Chondrocyte (in vitro differentiated cells): ENCODE data around the gene MNX1. TPM values are rescaled to one million over a fixed set of nuclear protein-coding genes. Genes with fewer than 3 reads are reported as not detected.

Experiments
- DNase-seq: peaks from one replicate; pipeline ENCODE4 v3.0.0; 2021; ENCODE audit warnings: mixed read lengths, low spot score
- H3K27ac Mint-ChIP-seq: one replicate; pipeline ENCODE4 v1.8.0; 2021; ENCODE audit warnings: mild to moderate bottlenecking, moderate library complexity, mixed read lengths; ENCODE audit not compliant: unreplicated experiment
- H3K27me3 Mint-ChIP-seq: 2 replicates; pipeline ENCODE4 v1.8.0; 2021; ENCODE audit warnings: low read depth, mixed read lengths
- H3K36me3 Mint-ChIP-seq: 2 replicates; pipeline ENCODE4 v1.8.0; 2021; ENCODE audit warnings: low read depth, mixed read lengths
- H3K4me1 Mint-ChIP-seq: 2 replicates; pipeline ENCODE4 v1.8.0; 2021; ENCODE audit warnings: low read depth, mild to moderate bottlenecking, mixed read lengths
- H3K4me3 Mint-ChIP-seq: one replicate; pipeline ENCODE4 v1.8.0; 2021; ENCODE audit warnings: mild to moderate bottlenecking, moderate library complexity, mixed read lengths; ENCODE audit not compliant: unreplicated experiment
- H3K9me3 Mint-ChIP-seq: 2 replicates; pipeline ENCODE4 v1.8.0; 2021; ENCODE audit warnings: low read depth, mixed read lengths
- total RNA-seq: library from RNA; stranded (reverse); gene quantifications from 3 replicates; pipeline ENCODE4 v1.2.1, GENCODE V29; 2021
- TF ChIP-seq, protein P1 (sequence below): fragments of 200-600 bp; sonication (generic); IDR thresholded peaks from 2 replicates; pipeline ENCODE4 v1.5.0; 2021; ENCODE audit warnings: antibody characterized with exemption, mild to moderate bottlenecking, moderate library complexity

Gene MNX1
- total RNA-seq, 1 donor from 2014 or later: not detected

DNA sequence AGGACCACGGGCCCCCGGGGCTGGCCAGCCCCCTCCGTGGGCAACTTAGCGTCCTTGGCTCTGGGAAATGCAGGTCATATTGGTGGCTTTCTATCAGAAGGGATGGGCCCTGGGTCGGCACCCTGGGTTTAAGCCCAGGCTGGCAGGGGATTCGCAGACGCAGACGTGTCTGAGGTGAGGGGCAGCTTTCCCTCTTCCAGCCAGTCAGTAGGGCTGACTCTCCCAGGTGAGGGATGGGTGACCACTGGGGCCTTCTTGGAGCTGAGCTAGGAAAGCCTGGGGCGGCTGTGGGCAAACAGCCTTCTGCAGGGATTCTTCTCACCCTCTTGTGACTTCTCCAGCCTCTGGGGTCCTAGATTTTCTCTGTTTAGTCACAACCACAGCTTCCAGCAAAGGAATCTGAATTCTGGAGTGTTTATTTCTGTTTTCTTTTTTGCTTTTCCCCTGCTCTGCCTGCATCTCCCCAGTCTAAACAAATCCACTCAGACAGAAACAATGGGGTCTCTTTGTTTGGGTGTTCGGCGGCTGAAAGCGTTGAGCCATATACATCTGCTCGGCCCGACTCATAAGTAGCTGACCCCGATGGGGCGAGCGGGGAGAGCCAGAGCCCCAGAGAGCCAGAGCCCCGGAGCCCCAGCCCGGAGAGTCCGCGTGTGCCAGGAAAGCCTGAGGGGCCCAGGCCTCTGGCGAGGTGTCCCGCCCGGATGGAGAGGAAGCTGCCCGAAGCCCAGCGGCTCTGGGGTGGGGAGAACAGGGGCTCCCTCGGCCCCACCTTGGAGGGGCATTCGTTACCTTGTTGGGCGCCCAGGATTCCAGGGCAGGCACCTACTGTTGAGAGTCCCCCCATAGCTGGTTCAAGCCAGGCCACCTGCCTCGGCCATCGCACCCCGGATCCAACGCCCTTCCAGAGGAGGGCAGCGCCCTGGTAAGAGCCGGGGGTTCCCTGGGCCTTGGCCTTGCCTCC, 2.0 kb downstream of the MNX1 start:
- Mint-ChIP-seq H3K4me3 (no peak overlapping the region), H3K9me3 (no peaks in the 10 kb centered on the region), H3K27ac (no peak overlapping the region), H3K27me3 (peaks cover 68% of the 10 kb centered on the region), H3K36me3 (no peaks in the 10 kb centered on the region), H3K4me1 (peaks cover 15% of the 10 kb centered on the region)
- TF ChIP-seq, protein P1, sequence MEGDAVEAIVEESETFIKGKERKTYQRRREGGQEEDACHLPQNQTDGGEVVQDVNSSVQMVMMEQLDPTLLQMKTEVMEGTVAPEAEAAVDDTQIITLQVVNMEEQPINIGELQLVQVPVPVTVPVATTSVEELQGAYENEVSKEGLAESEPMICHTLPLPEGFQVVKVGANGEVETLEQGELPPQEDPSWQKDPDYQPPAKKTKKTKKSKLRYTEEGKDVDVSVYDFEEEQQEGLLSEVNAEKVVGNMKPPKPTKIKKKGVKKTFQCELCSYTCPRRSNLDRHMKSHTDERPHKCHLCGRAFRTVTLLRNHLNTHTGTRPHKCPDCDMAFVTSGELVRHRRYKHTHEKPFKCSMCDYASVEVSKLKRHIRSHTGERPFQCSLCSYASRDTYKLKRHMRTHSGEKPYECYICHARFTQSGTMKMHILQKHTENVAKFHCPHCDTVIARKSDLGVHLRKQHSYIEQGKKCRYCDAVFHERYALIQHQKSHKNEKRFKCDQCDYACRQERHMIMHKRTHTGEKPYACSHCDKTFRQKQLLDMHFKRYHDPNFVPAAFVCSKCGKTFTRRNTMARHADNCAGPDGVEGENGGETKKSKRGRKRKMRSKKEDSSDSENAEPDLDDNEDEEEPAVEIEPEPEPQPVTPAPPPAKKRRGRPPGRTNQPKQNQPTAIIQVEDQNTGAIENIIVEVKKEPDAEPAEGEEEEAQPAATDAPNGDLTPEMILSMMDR: no peak
- peak; percentile 86 for DNase-seq

DNA sequence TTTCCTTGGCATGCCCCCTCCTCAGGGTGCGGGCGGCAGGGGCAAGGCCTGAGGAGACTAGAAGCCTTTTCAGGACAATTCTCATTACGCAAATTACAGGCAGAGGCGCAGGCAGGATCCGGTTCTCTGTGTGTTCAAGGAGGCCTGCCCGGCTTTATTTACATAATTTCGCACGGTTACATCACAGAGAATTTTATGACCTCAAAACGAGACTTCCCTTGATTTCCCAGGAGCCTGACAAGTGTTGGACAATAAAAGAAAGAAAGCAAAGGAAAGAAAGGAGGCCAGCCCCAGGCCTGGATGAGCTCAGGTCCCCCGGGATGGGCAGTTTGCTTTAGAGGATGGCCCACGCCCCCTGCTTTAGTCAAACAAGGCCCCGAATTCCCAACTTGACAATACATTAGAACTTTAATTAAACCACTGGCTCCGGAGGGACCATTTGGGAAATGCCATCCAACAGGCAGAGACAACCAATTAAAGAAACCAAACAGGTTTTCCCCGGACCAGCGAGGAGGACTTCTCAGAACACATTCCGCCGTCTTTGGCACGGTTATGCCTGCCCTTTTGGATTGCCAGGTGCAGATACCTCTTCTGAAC, 2.9 kb downstream of the MNX1 start:
- Mint-ChIP-seq H3K27me3 (peaks cover 61% of the 10 kb centered on the region), H3K4me1 (peaks cover 15% of the 10 kb centered on the region), H3K27ac (no peak overlapping the region), H3K36me3 (no peaks in the 10 kb centered on the region), H3K9me3 (no peaks in the 10 kb centered on the region), H3K4me3 (no peak overlapping the region)
- DNase-seq: peak; percentile 43
- TF ChIP-seq, protein P1: no peak

DNA sequence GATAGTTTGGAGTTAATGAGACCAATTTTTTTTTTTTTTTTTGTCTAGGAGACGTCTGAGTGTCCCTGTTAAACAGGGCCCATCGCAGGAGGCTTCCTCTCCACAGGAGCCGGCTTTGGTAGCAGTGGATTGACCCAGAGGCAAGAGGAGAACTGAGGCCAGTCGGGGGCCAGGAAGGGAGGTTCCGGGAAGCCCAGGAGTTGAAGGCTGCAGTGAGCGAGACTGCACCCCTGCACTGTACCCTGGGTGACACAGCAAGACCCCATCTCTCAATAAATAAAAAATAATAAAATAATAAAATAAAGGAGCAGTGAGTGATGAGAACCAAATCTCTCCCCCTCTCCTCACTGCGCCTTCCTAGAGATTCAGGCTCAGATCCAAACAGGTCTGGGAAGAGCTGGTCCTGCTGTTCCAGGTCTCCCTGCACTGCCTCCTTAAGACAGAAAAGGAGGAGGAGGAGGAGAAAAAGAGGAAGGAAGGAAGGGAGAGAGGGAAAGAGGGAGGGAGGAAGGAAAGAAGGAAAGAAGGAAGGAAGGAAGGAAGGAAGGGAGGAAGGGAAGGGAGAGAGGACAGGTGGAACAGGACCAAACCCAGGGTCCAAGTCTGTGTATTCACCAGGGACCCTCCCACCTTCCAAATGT, 3.5 kb downstream of the MNX1 start:
- peaks cover 59% of the 10 kb centered on the region for H3K27me3 Mint-ChIP-seq
- H3K36me3 Mint-ChIP-seq: no peaks in the 10 kb centered on the region
- TF ChIP-seq, protein P1: no peak
- H3K4me1 Mint-ChIP-seq: peaks cover 15% of the 10 kb centered on the region
- H3K9me3 Mint-ChIP-seq: no peaks in the 10 kb centered on the region
- peak; percentile 35 for DNase-seq
- no peak overlapping the region for H3K27ac Mint-ChIP-seq
- no peak overlapping the region for H3K4me3 Mint-ChIP-seq

GRCh38 chr7:157006205-157006747, 4.2 kb downstream of the MNX1 start:
- H3K4me1 Mint-ChIP-seq: peaks cover 13% of the 10 kb centered on the region
- DNase-seq: peak; percentile 90
- peaks cover 59% of the 10 kb centered on the region for H3K27me3 Mint-ChIP-seq
- H3K4me3 Mint-ChIP-seq: no peak overlapping the region
- no peak overlapping the region for H3K27ac Mint-ChIP-seq
- TF ChIP-seq, protein P1: no peak
- H3K36me3 Mint-ChIP-seq: no peaks in the 10 kb centered on the region
- no peaks in the 10 kb centered on the region for H3K9me3 Mint-ChIP-seq
